GM21737 (cell line): ENCODE results near the gene APBA1.

Experiments
- ATAC-seq: cut with Tn5 transposase; IDR thresholded peaks from one replicate; pipeline ENCODE4 v1.9.1; 2021; ENCODE audit warnings: mild to moderate bottlenecking, moderate library complexity; ENCODE audit not compliant: unreplicated experiment

APBA1 gene

GRCh38 chr9:69379270-69379982 lies 292.7 kb downstream of the APBA1 start:
- ATAC-seq: no peak

- no peak for ATAC-seq
Observed at GRCh38 chr9:69377981-69378380, 294.2 kb downstream of the APBA1 start.
